Stomach smooth muscle (tissue), 2 donors: ENCODE data around the gene CCNJL.
"Not testable (repeated sequence)": the region's sequence is repeated elsewhere in the genome, so short reads cannot be mapped to it uniquely, and the experiment has no call there.

Experiments
- H3K27ac ChIP-seq: one replicate; pipeline ENCODE4 v1.7.0; 2013; ENCODE audit warnings: mild to moderate bottlenecking, low read length, inconsistent platforms
- H3K27me3 ChIP-seq, 2 donors: one replicate each; pipeline ENCODE4 v1.7.0; 2013; ENCODE audit warnings: low read length in 2 of 2; ENCODE audit not compliant: insufficient read depth in 2 of 2, control insufficient read depth in 1 of 2
- H3K36me3 ChIP-seq, 2 donors: one replicate each; pipeline ENCODE4 v1.7.0; 2013; ENCODE audit warnings: low read length in 2 of 2; ENCODE audit not compliant: control insufficient read depth in 2 of 2, insufficient read depth in 2 of 2
- H3K4me1 ChIP-seq: one replicate; pipeline ENCODE4 v1.7.0; 2013; ENCODE audit warnings: low read length; ENCODE audit not compliant: control insufficient read depth, insufficient read depth
- H3K4me3 ChIP-seq, 2 donors: one replicate each; pipeline ENCODE4 v1.7.0; 2013; ENCODE audit warnings: low read length in 2 of 2
- H3K9ac ChIP-seq, 2 donors: one replicate each; pipeline ENCODE4 v1.7.0; 2013; ENCODE audit warnings: low read length in 2 of 2, mild to moderate bottlenecking in 1 of 2
- H3K9me3 ChIP-seq, 2 donors: one replicate each; pipeline ENCODE4 v1.7.0; 2013; ENCODE audit warnings: low read length in 2 of 2; ENCODE audit not compliant: control insufficient read depth in 2 of 2
- donor health status: healthy.
- donor health status: Pancreatic carcinoma.

CCNJL gene

DNA sequence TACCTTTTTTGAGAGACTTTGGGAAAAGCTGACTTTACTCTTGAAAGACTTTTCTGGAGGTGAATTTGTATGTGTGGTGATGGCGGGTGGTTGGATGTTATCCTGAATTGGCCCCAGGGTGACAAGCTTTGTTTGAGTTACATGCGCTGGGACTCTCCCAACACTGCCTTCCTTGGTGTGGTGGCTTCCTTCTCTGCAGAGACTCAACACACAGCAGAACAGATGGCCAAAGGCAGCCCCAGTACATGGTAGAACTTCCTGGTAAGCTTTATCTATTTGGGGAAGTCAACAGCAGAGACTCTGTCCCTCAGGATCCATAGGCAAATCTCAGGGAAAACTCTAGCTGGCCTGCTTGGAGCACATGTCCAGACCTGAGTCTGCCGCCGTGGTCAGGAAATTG lies 39.9 kb upstream of the CCNJL start:
- Histone ChIP-seq H3K27me3 (no peaks in the 10 kb centered on the region), H3K9me3 (no peaks in the 10 kb centered on the region), H3K27ac (no peak overlapping the region), H3K4me3 (no peak overlapping the region), H3K4me1 (peaks cover 14% of the 10 kb centered on the region), H3K9ac (no peak overlapping the region), H3K36me3 (peaks cover 0 to 4% of the 10 kb centered on the region in 2 donors)

DNA sequence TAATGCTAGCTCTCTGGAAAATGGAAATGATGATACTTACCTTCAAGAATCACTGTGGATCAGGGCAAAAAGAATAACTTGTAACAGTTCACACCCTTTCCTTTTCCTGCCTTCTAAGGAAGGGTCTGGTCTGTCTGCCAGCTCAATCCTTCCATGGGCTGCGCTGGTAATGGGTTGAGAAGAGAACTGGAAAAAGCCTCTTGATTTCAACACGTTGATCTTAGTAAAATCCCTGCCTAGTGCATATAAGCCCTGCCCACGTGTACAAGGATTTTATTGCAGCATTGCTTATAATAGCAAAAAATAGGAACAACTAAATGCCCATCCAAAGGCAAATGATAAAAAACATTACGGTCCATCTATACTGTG lies 37.6 kb upstream of the CCNJL start:
- Histone ChIP-seq H3K9ac (no peak overlapping the region), H3K27me3 (no peaks in the 10 kb centered on the region), H3K4me3 (no peak overlapping the region), H3K9me3 (no peaks in the 10 kb centered on the region), H3K36me3 (peaks cover 0 to 4% of the 10 kb centered on the region in 2 donors), H3K27ac (no peak overlapping the region), H3K4me1 (peaks cover 8% of the 10 kb centered on the region)

DNA sequence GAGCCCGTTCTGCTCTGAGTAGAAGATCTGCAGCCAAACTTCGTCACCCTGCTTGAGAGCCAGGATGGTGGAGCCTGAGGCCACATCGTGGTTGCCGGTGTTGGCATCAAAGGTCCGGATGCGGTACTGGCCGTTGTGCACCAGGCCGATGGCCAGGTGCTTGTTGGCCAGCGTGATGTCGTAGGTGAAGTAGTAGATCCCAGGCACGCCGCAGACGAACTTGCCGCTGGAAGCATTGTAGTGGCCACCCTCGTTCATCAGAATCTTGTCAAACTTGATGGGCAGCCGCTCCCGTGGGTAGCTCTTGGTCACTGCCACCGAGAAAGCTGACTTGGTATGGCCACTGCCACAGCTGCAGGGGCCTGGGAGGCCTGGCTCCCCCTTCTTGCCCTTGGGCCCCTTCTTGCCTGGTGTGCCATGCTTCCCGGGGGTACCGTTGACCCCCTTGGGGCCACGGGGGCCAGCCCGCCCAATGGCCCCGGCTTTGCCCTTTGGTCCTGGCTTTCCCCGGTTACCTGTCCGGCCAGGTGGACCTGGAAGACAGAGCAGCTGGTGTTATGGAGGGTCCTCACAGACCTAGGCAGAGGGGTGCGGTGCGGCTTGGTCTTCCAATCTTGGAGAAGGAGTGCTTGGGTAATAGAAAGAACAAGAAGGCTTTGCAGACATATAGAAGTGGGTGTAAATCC lies 37.0 kb upstream of the CCNJL start:
- H3K27me3 ChIP-seq = no peaks in the 10 kb centered on the region
- H3K36me3 ChIP-seq = peaks cover 0 to 4% of the 10 kb centered on the region in 2 donors
- no peaks in the 10 kb centered on the region for H3K9me3 ChIP-seq
- H3K9ac ChIP-seq = no peak overlapping the region
- no peak overlapping the region for H3K27ac ChIP-seq
- H3K4me3 ChIP-seq = no peak overlapping the region
- H3K4me1 ChIP-seq = peaks cover 9% of the 10 kb centered on the region

DNA sequence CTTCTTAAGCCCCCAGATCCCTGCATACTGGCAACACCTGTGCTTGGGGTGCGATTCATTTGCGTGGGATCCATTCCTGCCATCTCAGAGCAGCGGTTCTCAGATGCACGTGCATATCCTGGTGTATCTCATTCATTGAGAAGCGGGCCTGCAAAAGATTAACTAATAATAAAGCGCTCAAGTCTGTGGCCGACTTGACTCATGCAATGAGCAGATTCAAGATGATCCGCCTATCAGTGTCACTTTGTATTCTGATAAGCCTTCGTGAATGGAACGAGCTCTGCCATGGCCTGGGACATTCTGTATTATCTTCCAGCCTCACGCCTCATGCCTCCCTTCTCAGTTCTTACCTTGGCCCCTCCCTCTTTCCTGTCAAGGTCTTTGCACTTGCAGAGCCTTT lies 35.7 kb upstream of the CCNJL start:
- no peak overlapping the region for H3K27ac ChIP-seq
- H3K36me3 ChIP-seq = peaks cover 0 to 4% of the 10 kb centered on the region in 2 donors
- no peak overlapping the region for H3K9ac ChIP-seq
- H3K9me3 ChIP-seq = no peaks in the 10 kb centered on the region
- peaks cover 2 to 6% of the 10 kb centered on the region in 2 donors for H3K27me3 ChIP-seq
- peaks cover 4% of the 10 kb centered on the region for H3K4me1 ChIP-seq
- no peak overlapping the region for H3K4me3 ChIP-seq

DNA sequence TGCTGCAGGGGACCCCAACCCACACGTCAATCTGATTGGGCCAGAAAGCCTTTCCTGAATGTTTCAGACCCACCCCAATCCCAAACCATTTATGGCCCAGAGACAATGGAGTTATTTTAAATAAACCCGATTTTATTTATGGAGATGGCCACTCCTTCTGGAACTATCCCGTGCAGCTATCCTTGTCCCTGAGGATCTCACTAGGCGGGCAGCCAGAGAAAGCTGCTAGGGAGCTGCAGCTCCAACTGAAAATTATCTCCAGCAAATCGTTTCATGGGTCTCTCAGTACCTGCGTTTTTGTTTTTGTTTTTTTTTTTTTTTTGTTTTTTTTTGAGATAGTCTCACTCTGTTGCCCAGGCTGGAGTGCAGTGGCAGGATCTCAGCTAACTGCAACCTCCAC lies 35.1 kb upstream of the CCNJL start:
- Histone ChIP-seq H3K36me3 (peaks cover 0 to 4% of the 10 kb centered on the region in 2 donors), H3K27ac (no peak overlapping the region), H3K4me3 (no peak overlapping the region), H3K4me1 (peaks cover 6% of the 10 kb centered on the region), H3K9ac (no peak overlapping the region), H3K27me3 (peaks cover 2 to 6% of the 10 kb centered on the region in 2 donors), H3K9me3 (no peaks in the 10 kb centered on the region)

DNA sequence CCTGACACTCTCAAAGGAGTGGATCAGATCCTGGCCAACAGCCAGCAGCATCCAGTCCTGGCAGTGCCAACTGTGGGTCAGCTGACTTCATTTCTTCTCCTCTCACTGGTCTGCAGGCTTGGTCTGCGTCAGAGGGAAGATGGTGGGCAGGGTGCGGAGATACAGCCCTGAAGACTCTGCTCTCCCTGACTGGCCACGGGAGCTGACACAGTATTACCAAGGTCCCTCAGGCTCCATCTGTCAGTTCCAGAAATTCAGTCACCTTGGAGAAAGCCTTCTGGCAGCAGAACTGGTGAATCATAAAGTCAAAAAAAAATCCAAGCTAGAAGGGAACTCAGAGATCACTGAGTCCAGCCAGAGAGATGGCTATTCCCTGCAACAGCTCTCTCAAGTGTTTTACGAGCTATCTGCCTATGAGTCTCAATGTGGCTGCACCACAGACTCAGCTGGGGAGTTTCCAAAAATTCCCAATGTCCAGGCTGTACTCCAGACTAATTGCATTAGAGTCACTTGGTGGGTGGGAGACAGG lies 30.1 kb upstream of the CCNJL start:
- Histone ChIP-seq H3K27ac (no peak overlapping the region), H3K9me3 (no peaks in the 10 kb centered on the region), H3K27me3 (peaks cover 2 to 6% of the 10 kb centered on the region in 2 donors)

DNA sequence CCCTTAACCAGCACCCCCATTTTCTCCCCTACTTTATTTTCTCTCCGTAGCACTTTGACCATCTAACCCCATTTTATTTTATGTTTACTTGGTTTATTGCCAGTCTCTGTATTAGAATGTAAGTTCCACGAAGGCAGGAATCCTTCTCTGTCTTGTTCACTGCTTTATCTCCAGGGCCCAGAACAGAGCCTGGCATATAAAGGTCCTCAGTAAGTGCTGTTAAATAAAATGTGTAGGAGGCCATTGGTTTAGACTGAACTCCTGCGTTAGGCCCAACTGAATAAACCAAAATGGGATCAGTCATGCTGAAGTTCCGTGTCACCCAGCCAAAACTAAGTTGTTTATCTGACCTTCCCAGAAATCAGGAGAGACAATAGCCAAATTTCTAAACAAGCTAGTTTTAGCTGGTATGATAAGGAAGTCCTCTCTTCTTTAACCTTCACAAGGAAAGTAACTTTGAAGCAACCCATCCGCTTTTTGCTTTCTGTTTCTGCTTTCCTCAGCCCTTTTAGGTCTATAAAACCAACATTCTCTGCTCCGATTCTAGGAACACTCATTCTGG lies 29.0 kb upstream of the CCNJL start:
- H3K27ac ChIP-seq = no peak overlapping the region

More for the DNA sequence above, 30.1 kb upstream of the CCNJL start:
- Histone ChIP-seq H3K4me3 (no peak overlapping the region), H3K9ac (no peak overlapping the region), H3K4me1 (peaks cover 10% of the 10 kb centered on the region), H3K36me3 (no peaks in the 10 kb centered on the region)

DNA sequence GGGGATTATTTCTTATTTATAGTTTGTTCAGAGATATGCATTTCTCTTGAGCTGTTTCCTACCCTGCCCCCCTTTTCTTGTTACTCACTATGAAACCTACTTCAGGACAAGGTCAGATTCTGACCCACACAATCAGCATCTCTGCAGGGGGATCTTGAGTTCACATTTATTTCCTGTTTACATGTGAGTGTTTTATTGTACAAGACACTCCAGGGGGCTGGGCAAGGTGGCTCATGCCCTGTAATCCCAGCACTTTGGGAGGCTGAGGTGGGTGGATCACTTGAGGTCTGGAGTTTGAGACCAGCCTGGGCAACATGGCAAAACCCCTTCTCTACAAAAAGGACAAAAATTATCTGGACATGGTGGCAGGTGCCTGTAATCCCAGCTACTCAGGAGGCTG lies 28.1 kb upstream of the CCNJL start:
- not testable (repeated sequence) for H3K27ac ChIP-seq, H3K9me3 ChIP-seq, H3K36me3 ChIP-seq, H3K4me3 ChIP-seq, H3K9ac ChIP-seq, H3K27me3 ChIP-seq
- H3K4me1 ChIP-seq = peaks cover 10% of the 10 kb centered on the region

More for the DNA sequence above, 29.0 kb upstream of the CCNJL start:
- Histone ChIP-seq H3K4me1 (peaks cover 10% of the 10 kb centered on the region), H3K36me3 (no peaks in the 10 kb centered on the region), H3K9ac (no peak overlapping the region), H3K27me3 (peaks cover 2 to 6% of the 10 kb centered on the region in 2 donors), H3K4me3 (no peak overlapping the region), H3K9me3 (no peaks in the 10 kb centered on the region)

DNA sequence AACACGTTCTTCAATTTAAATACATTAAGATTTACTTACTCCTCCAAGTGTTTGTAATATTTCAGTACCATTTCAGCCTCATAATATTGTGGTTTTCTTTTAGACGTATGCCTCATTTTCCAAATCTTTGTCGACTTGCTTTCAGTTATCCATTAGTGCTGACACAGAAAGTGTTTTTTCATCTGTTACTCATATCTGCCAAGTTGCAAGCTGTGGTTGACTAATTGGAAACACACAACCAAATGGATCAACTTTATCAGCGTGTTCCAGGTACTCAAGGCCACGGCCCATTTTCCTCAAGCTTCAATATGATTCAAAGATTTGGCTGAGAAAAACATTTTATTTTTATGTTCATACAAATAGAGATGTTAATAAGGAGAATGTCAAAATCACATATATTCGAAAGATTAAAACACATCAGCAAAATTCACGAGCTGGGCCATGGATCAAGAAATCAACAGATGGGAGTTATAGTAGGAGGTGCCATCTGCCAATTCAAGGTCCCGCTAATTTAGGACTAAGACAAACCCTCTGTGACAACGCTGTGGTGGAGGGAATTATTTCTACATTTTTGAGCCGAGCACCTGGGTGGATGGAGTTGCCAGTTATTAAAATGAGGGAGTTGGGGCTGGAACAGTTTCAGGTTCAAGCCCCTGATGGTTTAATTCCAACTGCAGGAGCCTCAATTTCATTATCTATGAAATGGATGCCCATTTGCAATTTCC lies 27.2 kb upstream of the CCNJL start:
- H3K9me3 ChIP-seq = no peaks in the 10 kb centered on the region
- H3K27ac ChIP-seq = no peak overlapping the region
- H3K36me3 ChIP-seq = no peaks in the 10 kb centered on the region
- H3K27me3 ChIP-seq = peaks cover 2 to 6% of the 10 kb centered on the region in 2 donors
- H3K4me3 ChIP-seq = no peak overlapping the region
- H3K4me1 ChIP-seq = peaks cover 6% of the 10 kb centered on the region
- H3K9ac ChIP-seq = no peak overlapping the region

DNA sequence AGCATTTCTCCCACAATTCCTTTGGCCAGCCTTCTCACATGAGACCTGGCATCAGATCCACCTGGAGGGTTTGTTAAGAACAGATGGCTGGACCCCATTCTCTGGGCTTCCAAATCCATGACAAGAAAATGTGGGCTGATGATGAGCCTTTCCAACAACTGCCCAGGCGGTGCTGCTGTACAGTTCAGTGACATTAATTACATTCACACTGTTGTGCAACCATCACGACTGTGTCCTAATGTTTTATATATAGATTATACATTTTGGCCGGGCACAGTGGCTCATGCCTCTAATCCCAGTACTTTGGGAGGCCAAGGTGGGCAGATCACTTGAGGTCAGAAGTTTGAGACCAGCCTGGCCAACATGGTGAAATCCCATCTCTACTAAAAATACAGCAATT lies 22.4 kb upstream of the CCNJL start:
- not testable (repeated sequence) for H3K4me1 ChIP-seq, H3K27ac ChIP-seq, H3K36me3 ChIP-seq, H3K9me3 ChIP-seq, H3K4me3 ChIP-seq, H3K27me3 ChIP-seq, H3K9ac ChIP-seq

DNA sequence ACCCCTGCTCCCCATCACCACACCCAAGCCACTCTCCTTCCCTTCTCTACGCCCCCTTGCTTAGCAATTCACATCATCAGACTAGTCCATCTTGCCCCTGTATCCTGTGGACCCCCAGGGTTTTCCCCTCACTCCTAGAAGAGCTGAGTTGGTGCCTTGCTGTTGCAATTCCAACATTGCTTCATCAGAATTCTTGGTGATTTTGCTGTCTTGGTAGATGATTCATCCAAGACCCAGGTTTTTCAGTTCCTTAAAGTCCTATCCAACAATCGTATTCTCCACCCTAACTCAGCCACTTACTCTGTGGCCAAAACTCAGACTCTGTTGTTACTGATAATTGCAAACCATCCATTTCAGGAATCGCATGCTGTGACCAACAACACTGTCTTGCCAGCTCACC lies 21.4 kb upstream of the CCNJL start:
- Histone ChIP-seq H3K4me3 (no peak overlapping the region), H3K9ac (no peak overlapping the region), H3K9me3 (no peaks in the 10 kb centered on the region), H3K27me3 (peaks cover 0 to 2% of the 10 kb centered on the region in 2 donors), H3K27ac (no peak overlapping the region), H3K36me3 (no peaks in the 10 kb centered on the region), H3K4me1 (no peaks in the 10 kb centered on the region)
